Measurements from ENCODE around the gene NELFCD.
"Not testable (repeated sequence)": the region's sequence is repeated elsewhere in the genome, so short reads cannot be mapped to it uniquely, and the experiment has no call there.

Gene NELFCD

GRCh38 chr20:59008715-59009336 lies 27.8 kb downstream of the NELFCD start:
- DNase-seq (ENCODE audit: low read depth in 2 of 2): no peak

GRCh38 chr20:59010321-59010994 lies 29.4 kb downstream of the NELFCD start:
- DNase-seq (ENCODE audit: low read depth in 2 of 2): no peak

GRCh38 chr20:59010995-59011873 lies 30.2 kb downstream of the NELFCD start:
- DNase-seq (ENCODE audit: low read depth in 2 of 2): peak; percentile 73 to 74

GRCh38 chr20:59011874-59012157 lies 30.8 kb downstream of the NELFCD start:
- DNase-seq (ENCODE audit: low read depth in 2 of 2): not testable (repeated sequence)

- no peak for DNase-seq (ENCODE audit: low read depth in 2 of 2)
Measured at GRCh38 chr20:59013031-59013951, 32.2 kb downstream of the NELFCD start.

- no peak for DNase-seq (ENCODE audit: low read depth in 2 of 2)
Measured at GRCh38 chr20:59013959-59014608, 33.0 kb downstream of the NELFCD start.

- DNase-seq (ENCODE audit: low read depth in 2 of 2): no peak
Measured at GRCh38 chr20:59014680-59015389, 33.8 kb downstream of the NELFCD start.

- DNase-seq (ENCODE audit: low read depth in 2 of 2): no peak
Measured at GRCh38 chr20:59015411-59015810, 34.4 kb downstream of the NELFCD start.

GRCh38 chr20:59015812-59016711 lies 35.0 kb downstream of the NELFCD start:
- DNase-seq (ENCODE audit: low read depth in 2 of 2): no peak

- no peak for DNase-seq (ENCODE audit: low read depth in 2 of 2)
Measured at GRCh38 chr20:59016795-59017492, 35.9 kb downstream of the NELFCD start.

GRCh38 chr20:59017493-59018231 lies 36.6 kb downstream of the NELFCD start:
- DNase-seq (ENCODE audit: low read depth in 2 of 2): no peak

GRCh38 chr20:59018817-59019216 lies 37.8 kb downstream of the NELFCD start:
- DNase-seq (ENCODE audit: low read depth in 2 of 2): no peak

GRCh38 chr20:59019217-59019616 lies 38.2 kb downstream of the NELFCD start, which contains the start of gene TUBB1:
Gene TUBB1, plus strand, starts transcription at chr20:59019429. Its CDS starts 94 bp downstream, at chr20:59019523.
- no peak for DNase-seq (ENCODE audit: low read depth in 2 of 2)

GRCh38 chr20:59020938-59021551 lies 40.0 kb downstream of the NELFCD start:
- DNase-seq (ENCODE audit: low read depth in 2 of 2): no peak

- DNase-seq (ENCODE audit: low read depth in 2 of 2): no peak
Measured at GRCh38 chr20:59022754-59023153, 41.7 kb downstream of the NELFCD start.

- DNase-seq (ENCODE audit: low read depth in 2 of 2): no peak
Measured at GRCh38 chr20:59023616-59024015, 42.6 kb downstream of the NELFCD start.

- DNase-seq (ENCODE audit: low read depth in 2 of 2): no peak
Measured at GRCh38 chr20:59024111-59024530, 43.1 kb downstream of the NELFCD start.

- DNase-seq (ENCODE audit: low read depth in 2 of 2): no peak
Measured at GRCh38 chr20:59025086-59025485, 44.0 kb downstream of the NELFCD start.
